GM18505 (cell line): ENCODE measurements around the gene RIC1.
"Not testable (repeated sequence)": the region's sequence is repeated elsewhere in the genome, so short reads cannot be mapped to it uniquely, and the experiment has no call there.

Experiments used
- ATAC-seq: cut with Tn5 transposase; IDR thresholded peaks from one replicate; pipeline ENCODE4 v1.9.1; 2021; ENCODE audit not compliant: unreplicated experiment
- POLR2A ChIP-seq: IDR thresholded peaks from 4 replicates; pipeline ENCODE4 v1.6.1; 2011; ENCODE audit warnings: borderline replicate concordance; ENCODE audit not compliant: insufficient read depth, insufficient read length; ENCODE audit errors: extremely low read depth

RIC1 gene

GRCh38 chr9:5630081-5630507 lies 1.2 kb downstream of the RIC1 start:
- ATAC-seq: no peak
- no peak for TF ChIP-seq POLR2A

DNA sequence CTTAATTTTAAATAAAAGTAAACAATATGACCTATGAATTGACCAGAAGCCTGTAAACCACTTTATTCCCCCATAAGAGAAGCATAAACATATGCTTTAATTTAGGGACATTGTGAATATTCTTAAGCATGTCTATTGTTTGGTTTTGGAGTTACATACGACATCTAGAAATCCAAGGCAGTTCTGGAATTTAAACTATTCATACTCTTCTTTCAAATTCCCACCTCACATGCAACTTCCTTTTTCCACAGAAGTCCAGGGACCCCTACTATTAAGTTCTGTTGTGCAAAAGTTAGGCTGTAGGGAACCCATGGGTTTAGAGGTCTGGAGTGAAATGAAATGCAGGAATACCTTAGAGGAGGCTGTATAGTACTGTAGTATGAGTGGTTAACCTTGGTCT lies 2.1 kb downstream of the RIC1 start:
- ATAC-seq: no peak

GRCh38 chr9:5632540-5632939 lies 3.6 kb downstream of the RIC1 start:
- ATAC-seq: no peak
- TF ChIP-seq POLR2A: no peak

More for the DNA sequence above, 2.1 kb downstream of the RIC1 start:
- TF ChIP-seq POLR2A: no peak

- TF ChIP-seq POLR2A: no peak
- no peak for ATAC-seq
Measured at GRCh38 chr9:5633243-5633642, 4.3 kb downstream of the RIC1 start.

- no peak for TF ChIP-seq POLR2A
- ATAC-seq: no peak
Measured at GRCh38 chr9:5635390-5635789, 6.5 kb downstream of the RIC1 start.

- no peak for ATAC-seq
- TF ChIP-seq POLR2A: no peak
Measured at GRCh38 chr9:5639816-5640215, 10.9 kb downstream of the RIC1 start.

DNA sequence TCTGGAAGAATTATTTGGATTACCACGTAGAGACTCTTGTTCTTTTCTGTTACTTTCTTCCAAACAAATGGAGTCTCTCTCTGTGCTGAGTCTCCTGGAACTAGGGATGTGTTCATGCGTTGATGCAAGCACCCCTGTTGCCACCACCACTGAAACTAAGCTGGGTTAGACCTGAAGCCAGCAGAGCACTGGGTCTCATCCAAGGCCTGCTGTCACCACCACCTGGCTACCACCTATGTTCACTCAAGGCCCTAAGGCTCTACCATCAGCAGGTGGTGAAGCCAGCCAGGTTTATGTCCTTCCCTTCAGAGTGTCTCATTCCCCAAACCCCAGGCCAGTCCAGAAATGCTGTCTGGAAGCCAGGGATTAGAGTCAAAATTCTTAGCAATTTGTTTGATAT lies 13.3 kb downstream of the RIC1 start:
- ATAC-seq: no peak
- no peak for TF ChIP-seq POLR2A

- no peak for ATAC-seq
- TF ChIP-seq POLR2A: no peak
Measured at GRCh38 chr9:5643005-5643624, 14.2 kb downstream of the RIC1 start.

GRCh38 chr9:5644501-5644900 lies 15.6 kb downstream of the RIC1 start:
- TF ChIP-seq POLR2A: no peak
- ATAC-seq: no peak

- ATAC-seq: no peak
- TF ChIP-seq POLR2A: no peak
Measured at GRCh38 chr9:5646116-5646515, 17.2 kb downstream of the RIC1 start.

DNA sequence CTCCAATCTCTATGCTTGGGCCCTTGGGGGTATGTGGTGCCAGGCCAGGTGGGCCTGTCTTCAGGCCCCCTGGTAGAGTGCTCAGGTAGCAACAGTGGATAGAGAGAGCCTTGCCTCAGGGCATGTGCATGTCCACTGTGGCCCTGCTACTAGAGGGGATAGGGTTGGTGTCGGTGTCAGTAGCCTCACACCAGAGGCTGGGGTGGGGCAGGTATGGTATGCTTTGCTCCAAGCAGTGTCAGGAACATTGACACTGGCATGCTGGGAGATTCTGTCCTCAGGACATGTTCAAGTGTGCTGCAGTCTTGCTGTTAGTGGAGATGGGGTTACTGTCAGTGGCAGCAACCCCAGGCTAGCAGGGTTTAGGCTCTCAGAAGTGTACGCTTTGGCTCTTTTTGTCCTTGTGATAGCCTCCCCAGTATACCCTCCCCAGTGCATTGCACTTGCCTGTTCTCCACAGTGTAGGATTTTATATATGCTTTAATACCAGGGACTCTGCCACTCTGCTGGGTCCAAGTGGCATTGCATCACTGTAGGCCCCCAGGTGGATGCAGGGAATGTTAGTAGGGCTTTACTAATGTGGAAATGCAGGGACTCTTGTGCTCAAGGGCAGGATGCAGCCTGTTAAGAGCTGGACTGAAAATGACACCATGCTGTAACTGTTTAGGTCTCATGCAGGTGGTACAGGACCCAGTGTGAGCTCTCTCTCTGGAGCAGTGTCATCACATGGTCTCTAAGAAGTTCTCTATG lies 21.6 kb downstream of the RIC1 start:
- no peak for ATAC-seq
- TF ChIP-seq POLR2A: no peak

DNA sequence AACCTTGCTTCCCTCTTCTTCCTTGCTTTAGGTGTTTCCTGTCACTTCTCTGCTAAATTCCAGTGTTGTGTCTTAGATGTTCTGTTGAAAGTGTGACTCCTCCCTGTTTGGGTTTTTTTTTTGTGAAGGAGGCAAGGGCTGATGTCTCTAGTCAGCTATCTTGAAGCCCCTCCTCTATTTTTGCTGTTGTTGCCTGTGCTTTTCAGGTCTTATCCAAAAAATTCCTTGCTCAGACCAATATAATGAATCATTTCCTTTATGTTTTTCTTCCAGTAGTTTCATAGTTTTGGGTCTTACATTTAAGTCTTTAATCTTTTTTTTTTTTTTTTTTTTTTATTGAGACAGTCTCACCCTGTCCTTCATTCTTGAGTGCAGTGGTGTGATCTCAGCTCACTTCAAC lies 22.3 kb downstream of the RIC1 start:
- TF ChIP-seq POLR2A: no peak
- no peak for ATAC-seq

- no peak for ATAC-seq
- TF ChIP-seq POLR2A: no peak
Measured at GRCh38 chr9:5652821-5653220, 23.9 kb downstream of the RIC1 start.

GRCh38 chr9:5662804-5663203 lies 33.9 kb downstream of the RIC1 start:
- ATAC-seq: not testable (repeated sequence)

DNA sequence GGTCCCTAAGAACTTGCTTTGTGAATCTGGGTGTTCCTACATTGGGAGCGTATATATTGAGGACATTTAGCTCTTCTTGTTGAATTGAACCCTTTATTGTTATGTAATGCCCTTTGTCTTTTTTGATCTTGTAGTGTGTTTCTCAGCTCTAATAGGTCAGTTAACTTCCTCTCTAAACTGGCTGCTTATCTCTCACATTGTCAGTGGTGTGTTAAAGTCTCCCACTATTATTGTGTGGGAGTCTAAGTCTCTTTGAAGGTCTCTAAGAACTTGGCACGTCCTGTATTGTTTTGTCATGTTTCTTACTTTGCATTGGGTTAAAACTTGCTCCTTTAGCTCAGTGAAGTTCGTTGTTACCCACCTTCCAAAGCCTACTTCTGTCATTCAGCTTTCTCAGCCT lies 36.2 kb downstream of the RIC1 start:
- TF ChIP-seq POLR2A: no peak
- ATAC-seq: no peak

DNA sequence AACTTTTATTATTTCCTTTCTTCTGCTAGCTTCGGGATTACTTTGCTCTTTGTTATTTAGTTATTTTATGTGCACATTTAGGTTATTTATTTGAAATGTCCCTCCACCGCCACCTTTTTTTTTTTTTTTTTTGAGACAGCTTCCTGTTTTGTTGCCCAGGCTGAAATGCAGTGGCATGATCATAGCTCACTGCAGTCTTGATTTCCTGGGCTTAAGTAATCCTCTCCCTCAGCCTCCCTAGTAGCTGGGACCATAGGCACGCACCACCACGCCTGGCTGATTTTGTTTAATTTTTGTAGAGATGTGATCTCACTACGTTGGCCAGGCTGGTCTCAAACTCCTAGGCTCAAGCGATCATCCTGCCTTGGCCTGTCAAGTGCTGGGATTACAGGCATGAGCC lies 38.5 kb downstream of the RIC1 start:
- no peak for ATAC-seq

More for the DNA sequence above, 38.5 kb downstream of the RIC1 start:
- TF ChIP-seq POLR2A: no peak
